SK-MEL-5 (cell line): Measurements from ENCODE around the gene SCO2. TPM values are rescaled to one million over a fixed set of nuclear protein-coding genes. Genes with fewer than 3 reads are reported as not detected.
A peak's percentile ranks its signal among the peaks of the same experiment; 100 is the strongest.

Source experiments
- DNase-seq: peaks from one replicate; pipeline ENCODE4 v3.0.0-alpha.2; 2016; ENCODE audit warnings: low read depth, low spot score
- in situ Hi-C: cut with HindIII; loops from 2 replicates; pipeline ENCODE4 v1.10.0; 2016; ENCODE audit warnings: low sequenced_read_pairs, high pct_unique_total_duplicates, low pct_unique_long_range_greater_than_20kb
- total RNA-seq: library from RNA; depleted of rRNA; stranded (reverse); fragments of >200 nt; shearing (Covaris generic); gene quantifications from 2 replicates; pipeline ENCODE4 v1.2.3, GENCODE V29; 2014

The SCO2 gene
- total RNA-seq, 1 experiment from 2014 or later = 7.2 TPM

DNA sequence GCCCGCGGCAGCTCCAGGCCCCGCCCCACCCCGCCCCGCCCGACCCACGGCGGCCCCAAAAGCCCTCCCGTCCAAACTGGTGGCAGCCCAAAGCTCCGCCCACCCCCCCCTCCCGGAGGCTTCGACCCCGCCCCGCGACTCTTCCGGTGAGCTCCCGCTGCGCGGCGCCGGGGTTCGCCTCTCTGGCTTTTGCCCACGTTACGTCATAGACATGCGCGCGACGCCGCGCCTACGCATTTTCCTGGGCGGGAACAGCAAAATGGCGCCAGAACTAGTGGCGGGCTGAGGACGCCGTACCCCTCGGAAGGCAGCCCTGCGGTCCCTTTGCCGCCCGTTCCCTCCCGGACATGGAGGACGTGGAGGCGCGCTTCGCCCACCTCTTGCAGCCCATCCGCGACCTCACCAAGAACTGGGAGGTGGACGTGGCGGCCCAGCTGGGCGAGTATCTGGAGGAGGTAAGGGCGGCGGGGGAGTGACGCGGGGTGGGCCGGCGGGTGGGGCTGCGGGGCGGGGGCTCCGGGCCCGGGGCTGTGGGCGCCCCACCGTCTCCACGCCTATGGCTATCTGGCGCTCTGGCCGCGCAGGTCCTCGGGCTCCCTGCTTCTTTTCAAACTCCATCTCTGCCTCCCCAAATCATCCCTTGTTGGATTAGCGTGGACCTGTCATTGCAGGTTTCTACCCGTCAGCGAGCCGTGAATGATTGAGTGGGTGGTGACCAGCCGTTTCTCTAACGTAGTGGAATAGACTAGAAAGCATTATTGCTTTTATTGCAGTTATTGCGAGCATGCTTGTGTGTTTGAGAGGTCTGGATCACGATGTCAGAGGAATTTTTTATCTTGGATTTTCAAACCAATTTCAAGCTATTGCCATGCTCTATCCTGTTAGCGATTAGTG, 17.2 kb downstream of the SCO2 start, which contains the start of gene NCAPH2:
TSS of gene NCAPH2 (plus strand) at position 234 of the 894 bp plus-strand sequence. CDS start at position 348, 114 bp downstream.
- in situ Hi-C loops = no loop called here
- peak; percentile 97 for DNase-seq

DNA sequence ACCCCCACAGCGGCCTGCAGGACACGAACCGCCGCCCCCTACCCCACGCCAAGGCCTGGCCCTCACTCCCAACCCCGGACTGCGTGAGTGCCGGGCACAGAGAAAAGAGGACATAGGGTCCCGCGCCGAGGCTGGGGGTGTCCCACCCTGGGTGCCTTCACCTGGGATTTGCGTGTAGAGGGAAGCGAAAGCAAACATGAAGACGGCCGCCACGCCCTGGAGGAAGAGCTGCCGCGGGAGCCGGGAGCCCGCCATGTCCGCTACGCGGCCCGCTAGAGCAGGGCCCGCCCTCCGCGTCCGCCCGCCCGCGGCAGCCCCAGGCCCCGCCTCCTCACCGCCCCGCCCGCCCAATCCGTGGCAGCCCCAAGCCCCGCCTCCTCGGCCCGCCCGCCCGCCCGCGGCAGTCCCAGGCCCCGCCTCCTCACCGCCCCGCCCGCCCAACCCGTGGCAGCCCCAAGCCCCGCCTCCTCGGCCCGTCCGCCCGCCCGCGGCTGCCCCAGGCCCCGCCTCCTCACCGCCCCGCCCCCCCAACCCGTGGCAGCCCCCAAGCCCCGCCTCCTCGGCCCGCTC, 17.9 kb downstream of the SCO2 start, which contains the start of gene LMF2:
TSS of gene LMF2 (minus strand) at position 282 of the 570 bp plus-strand sequence. CDS start at position 255, 27 bp downstream.
- in situ Hi-C loops = no loop called here
- DNase-seq = no peak

DNA sequence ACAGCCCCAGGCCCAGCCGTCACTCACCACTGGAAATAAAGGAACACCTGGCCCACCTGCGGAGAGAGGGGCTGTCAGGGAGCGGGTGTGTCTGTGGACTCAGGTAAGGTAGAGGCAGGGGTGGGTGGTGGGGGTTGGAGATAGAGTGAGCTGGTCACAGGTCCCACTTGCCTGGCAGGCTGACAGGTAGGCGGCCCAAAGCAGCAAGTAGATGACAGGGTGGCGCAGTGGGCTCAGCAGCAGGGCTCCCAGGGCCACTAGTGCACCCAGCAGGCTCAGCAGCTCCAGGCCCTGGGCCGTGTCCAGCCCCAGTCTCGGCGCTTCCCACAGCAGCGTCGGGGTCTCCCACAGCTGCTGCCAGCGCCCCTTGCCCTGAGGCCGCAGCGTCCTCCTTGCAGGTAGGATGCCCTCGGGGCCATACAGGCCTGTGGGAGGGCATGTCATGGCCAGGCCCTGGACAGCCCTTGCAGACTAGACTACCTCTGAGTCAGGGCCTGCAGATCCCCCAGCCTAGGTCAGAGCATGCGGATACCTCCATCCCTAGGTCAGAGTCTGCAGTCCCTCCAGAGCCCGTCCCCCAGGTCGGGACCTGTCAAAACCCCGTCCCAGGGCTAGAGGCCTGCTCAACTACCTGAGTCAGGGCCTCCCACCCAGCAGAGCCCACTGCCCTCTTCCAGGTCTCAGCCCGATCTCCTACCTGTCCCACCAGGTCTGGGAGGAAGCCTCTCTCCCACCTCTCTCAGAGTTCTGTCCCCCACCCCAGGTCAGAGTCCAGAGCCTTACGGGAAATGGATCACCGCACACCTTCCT, 18.6 kb downstream of the SCO2 start:
- no peak for DNase-seq
- in situ Hi-C loops = no loop called here

GRCh38 chr22:50505776-50506610, 19.4 kb downstream of the SCO2 start:
- in situ Hi-C loops = no loop called here
- DNase-seq = no peak

DNA sequence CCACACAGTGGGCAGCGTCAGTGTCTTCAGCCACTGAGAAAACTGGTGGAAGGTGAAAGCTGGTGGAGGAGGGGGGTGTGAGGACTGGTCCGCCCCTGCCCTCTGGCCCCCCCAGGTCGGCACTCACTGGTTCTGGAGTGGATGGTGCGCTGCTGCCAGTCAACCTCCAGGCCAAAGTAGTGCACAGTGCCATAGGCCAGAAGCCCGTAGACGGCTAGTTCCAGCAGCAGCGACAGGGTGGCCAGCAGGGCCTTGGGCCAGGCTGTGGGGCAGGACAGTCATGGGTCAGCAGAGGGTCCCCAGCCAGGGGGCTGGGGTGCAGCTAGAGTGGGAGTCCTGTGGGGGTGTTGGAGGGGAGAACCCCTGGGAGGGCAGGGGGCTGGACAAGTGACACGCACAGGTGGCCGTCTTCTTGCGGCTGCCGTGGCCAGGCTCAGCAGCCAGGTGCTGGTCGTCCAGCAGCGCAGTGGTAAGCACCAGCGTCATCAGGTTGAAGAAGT, 20.1 kb downstream of the SCO2 start:
- DNase-seq = no peak
- in situ Hi-C loops = no loop called here

GRCh38 chr22:50504369-50505211, 20.8 kb downstream of the SCO2 start:
- DNase-seq = no peak
- in situ Hi-C loops = no loop called here

DNA sequence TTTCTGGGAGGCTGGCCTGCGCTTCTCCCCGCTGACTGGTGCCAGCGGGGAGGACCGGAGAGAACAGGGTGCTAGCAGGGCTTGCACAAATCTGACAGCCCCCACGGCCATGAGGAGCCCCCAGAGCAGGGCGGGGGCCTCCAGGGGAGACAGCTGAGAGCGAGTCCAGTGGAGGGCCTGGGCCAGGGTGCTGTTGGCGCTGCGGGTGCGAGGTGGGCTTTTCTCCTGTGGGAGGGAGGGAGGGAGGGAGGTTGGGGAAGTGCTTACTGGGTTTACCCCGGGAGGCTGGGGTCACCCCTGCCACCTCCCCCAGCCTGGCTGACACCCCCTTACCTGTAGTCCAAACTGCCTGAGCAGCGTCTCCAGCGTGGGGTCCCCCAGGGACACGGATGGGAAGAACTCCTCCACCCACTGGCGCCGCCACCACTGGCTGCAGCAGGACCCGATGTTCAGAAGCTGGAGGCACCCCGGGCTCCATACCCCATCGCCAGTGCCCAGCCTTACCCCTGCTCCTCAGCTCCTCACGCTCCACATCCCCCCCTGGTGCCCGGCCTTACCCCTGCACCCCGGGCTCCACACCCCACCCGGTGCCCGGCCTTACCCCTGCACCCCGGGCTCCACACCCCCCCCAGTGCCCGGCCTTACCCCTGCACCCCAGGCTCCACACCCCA, 21.8 kb downstream of the SCO2 start:
- in situ Hi-C loops = no loop called here
- no peak for DNase-seq

- peak; percentile 93 for DNase-seq
- in situ Hi-C loops = no loop called here
Measured at GRCh38 chr22:50502628-50503474, 22.5 kb downstream of the SCO2 start.

DNA sequence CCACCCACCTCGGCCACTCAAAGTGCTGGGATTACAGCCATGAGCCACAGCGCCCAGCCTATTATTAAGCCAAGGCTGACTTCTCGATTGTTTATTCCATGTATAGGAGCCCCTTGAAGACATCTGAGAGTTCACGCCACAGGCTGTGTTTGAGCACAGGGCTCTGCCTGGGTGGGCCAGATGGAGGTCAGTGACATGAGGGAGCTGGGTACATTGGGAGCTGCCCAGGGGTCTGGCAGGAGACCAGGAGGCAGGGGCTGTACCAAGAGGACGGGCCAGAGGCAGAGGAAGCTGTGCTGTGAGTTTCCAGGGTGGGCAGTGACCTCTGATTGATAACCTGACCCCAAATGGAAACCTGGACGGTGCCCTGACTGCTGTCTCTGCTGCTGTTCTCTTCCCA, 23.3 kb downstream of the SCO2 start:
- no peak for DNase-seq
- in situ Hi-C loops = no loop called here

DNA sequence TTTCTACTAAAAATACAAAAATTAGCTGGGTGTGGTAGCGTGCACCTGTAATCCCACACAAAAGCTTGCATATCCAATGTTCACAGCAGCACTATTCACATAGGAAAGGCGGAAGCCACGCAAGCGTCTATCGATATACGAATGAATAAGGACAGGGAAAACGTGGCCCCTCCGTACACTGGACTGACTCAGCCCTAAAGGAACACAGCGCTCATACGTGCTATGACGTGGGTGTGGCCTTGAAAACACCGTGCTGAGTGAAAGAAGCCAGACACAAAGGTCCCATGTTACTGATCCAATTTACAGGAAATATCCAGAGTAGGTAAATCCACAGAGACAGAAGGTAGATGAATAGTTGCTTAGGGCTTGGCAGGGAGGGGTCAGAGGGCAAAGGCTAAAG, 24.9 kb downstream of the SCO2 start:
- in situ Hi-C loops = no loop called here
- DNase-seq = no peak

DNA sequence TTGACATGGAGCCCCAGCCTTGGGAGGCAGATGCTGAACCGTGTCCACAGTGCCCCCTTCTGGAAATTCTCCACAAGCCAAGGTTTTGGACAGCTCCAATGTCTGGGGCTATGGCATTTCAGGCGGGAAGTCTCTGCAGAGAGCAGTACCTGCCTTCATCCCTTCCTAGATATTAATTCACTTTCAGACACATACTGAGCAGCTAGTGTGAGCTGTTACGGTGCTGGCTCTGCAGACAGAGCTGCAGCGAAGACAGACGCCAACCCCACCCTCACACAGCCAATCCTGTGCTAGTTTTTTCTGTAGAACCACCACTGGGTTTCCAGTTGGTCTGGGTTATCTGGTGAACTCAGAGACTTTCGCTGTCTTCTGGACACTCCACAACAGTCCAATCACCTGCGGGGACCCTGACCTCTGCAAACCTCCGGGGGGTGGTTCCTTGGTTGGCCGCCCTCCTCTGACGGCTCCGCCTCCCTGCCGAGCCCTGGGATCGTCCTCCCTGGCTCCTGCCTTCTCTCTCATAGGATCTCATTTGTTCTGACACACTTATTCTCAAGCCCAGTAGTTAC, 27.0 kb downstream of the SCO2 start:
- DNase-seq = peak; percentile 92
- in situ Hi-C loops = no loop called here

DNA sequence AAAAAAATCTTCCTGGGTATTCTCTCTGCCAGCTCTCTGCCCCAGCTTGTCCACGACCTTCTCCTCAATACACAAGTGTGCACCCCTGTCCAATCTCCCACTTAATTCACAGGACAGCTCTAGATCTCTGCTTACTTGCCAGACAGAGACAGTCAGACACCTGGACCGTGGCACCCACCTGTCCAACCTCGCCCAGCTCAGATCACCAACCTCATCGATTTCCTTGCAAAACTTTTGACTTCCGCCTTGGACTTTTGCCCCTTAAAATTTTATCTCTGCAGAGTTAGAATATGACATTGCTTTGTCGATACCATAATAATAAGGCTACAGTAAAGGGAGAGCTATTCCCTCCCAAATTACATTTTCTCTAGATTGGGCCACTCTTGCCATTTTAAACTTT, 28.3 kb downstream of the SCO2 start:
- DNase-seq = no peak
- in situ Hi-C loops = no loop called here

GRCh38 chr22:50490531-50491308, 34.7 kb downstream of the SCO2 start:
- in situ Hi-C loops = no loop called here
- DNase-seq = no peak
